HCT116 (cell line): ENCODE measurements around the gene NHERF2. TPM values are rescaled to one million over a fixed set of nuclear protein-coding genes. Genes with fewer than 3 reads are reported as not detected.

ENCODE experiments used
- ATAC-seq: fragments of 200-7000 bp; cut with Tn5 transposase; 2 replicates; pipeline ENCODE4 v1.9.1; 2020; ENCODE audit warnings: mild to moderate bottlenecking, moderate library complexity
- BruUV-seq: library from RNA; stranded (reverse); fragments of 400-500 nt; replicated peaks from 2 replicates; lab custom pipeline; 2021; lab: Mats Ljungman, UMichigan
- CTCF ChIA-PET: fragments of 300-600 bp; sonication (Branson Sonifier 250); formaldehyde crosslinking; loops from one replicate; lab custom pipeline; 2021; ENCODE audit warnings: antibody characterized with exemption; lab: Charles Lee
- POLR2A ChIA-PET: fragments of 300-600, 350-600 bp; sonication (Branson Sonifier 250); formaldehyde crosslinking; loops from one replicate; lab custom pipeline; 2021; ENCODE audit warnings: antibody characterized with exemption; lab: Charles Lee
- RAD21 ChIA-PET, 2 experiments: fragments of 300-600 bp; sonication (Branson Sonifier 250); formaldehyde crosslinking; loops; one replicate each; lab custom pipeline; 2023; ENCODE audit warnings: low total read pairs in 2 of 2; ENCODE audit not compliant: uncharacterized antibody in 2 of 2, unreplicated experiment in 2 of 2, low non-redundant PET in 1 of 2; lab: Charles Lee
- DNase-seq: peaks from one replicate; pipeline ENCODE4 v3.0.0-alpha.2; 2010; ENCODE audit warnings: low read depth, low spot score
- H2AFZ ChIP-seq: fragments of 200-600 bp; shearing (Covaris generic), sonication (generic); 2 replicates; pipeline ENCODE4 v1.6.1; 2017; ENCODE audit warnings: low read depth, mixed run types, mixed read lengths, antibody characterized with exemption, low read length; ENCODE audit not compliant: poor library complexity, severe bottlenecking
- H3K27ac ChIP-seq: 2 replicates; pipeline ENCODE4 v1.5.1; 2012; ENCODE audit warnings: low read depth, low read length
- H3K27me3 ChIP-seq: fragments of 200-600 bp; sonication (generic); 2 replicates; pipeline ENCODE4 v1.6.1; 2016; ENCODE audit warnings: mixed run types, low read length, mixed read lengths; ENCODE audit not compliant: insufficient read depth
- H3K36me3 ChIP-seq, 2 experiments: fragments of 200-500 bp in 1 of 2; fragments of 200-600 bp in 1 of 2; sonication (Bioruptor generic) in 1 of 2; sonication (generic) in 1 of 2; 2 replicates each; pipeline versions ENCODE4 v1.5.1 to v1.6.1; 2014 to 2016; ENCODE audit warnings: low read length in 2 of 2, inconsistent platforms in 1 of 2, mixed read lengths in 1 of 2, mixed run types in 1 of 2; ENCODE audit not compliant: insufficient read depth in 2 of 2, control insufficient read depth in 1 of 2
- H3K4me1 ChIP-seq, 2 experiments: fragments of 200-600 bp in 1 of 2; sonication (generic) in 1 of 2; 2 replicates each; pipeline versions ENCODE4 v1.5.1 to v1.6.1; 2012 to 2017; ENCODE audit warnings: low read length in 2 of 2, inconsistent platforms in 1 of 2, mild to moderate bottlenecking in 1 of 2, mixed read lengths in 1 of 2, mixed run types in 1 of 2, moderate library complexity in 1 of 2; ENCODE audit not compliant: insufficient read depth in 2 of 2, control insufficient read depth in 1 of 2
- H3K4me2 ChIP-seq: fragments of 200-600 bp; sonication (generic); 2 replicates; pipeline ENCODE4 v1.6.1; 2017; ENCODE audit warnings: mixed run types, low read length, mixed read lengths
- H3K4me3 ChIP-seq, 2 experiments: fragments of 200-600 bp in 1 of 2; sonication (generic) in 1 of 2; replicated peaks in 1 of 2; 2 replicates each; pipeline ENCODE4 v1.5.1; 2011 to 2016; ENCODE audit warnings: low read length in 2 of 2, control low read depth in 1 of 2, low read depth in 1 of 2, mild to moderate bottlenecking in 1 of 2, mixed read lengths in 1 of 2, mixed run types in 1 of 2
- H3K79me2 ChIP-seq: fragments of 200-600 bp; sonication (generic); 2 replicates; pipeline ENCODE4 v1.6.1; 2017; ENCODE audit warnings: mild to moderate bottlenecking, mixed run types, low read length, moderate library complexity, mixed read lengths; ENCODE audit not compliant: insufficient read depth
- H3K9ac ChIP-seq: fragments of 200-600 bp; sonication (generic); 2 replicates; pipeline ENCODE4 v1.6.1; 2016; ENCODE audit warnings: low read length, mixed read lengths
- H3K9me2 ChIP-seq: fragments of 200-600 bp; sonication (generic), shearing (Covaris generic); 2 replicates; pipeline ENCODE4 v1.6.1; 2017; ENCODE audit warnings: mixed run types, mild to moderate bottlenecking, moderate library complexity; ENCODE audit not compliant: insufficient read depth
- H3K9me3 ChIP-seq, 2 experiments: fragments of 200-500 bp in 1 of 2; fragments of 200-600 bp in 1 of 2; sonication (Bioruptor generic) in 1 of 2; sonication (generic) in 1 of 2; 2 replicates each; pipeline ENCODE4 v1.6.1; 2014 to 2017; ENCODE audit warnings: low read length in 2 of 2, mixed read lengths in 2 of 2, inconsistent platforms in 1 of 2, low read depth in 1 of 2, mild to moderate bottlenecking in 1 of 2, mixed run types in 1 of 2, moderate library complexity in 1 of 2; ENCODE audit not compliant: control insufficient read depth in 1 of 2, insufficient read depth in 1 of 2
- H4K20me1 ChIP-seq: fragments of 200-600 bp; sonication (generic), shearing (Covaris generic); 2 replicates; pipeline ENCODE4 v1.6.1; 2017; ENCODE audit warnings: mixed run types, mild to moderate bottlenecking, moderate library complexity; ENCODE audit not compliant: insufficient read depth
- CBX3 ChIP-seq: IDR thresholded peaks from 2 replicates; pipeline ENCODE4 v1.6.1; 2012; ENCODE audit warnings: low read depth
- CEBPB ChIP-seq: IDR thresholded peaks from 2 replicates; pipeline ENCODE4 v1.6.1; 2012; ENCODE audit warnings: low read depth
- ELF1 ChIP-seq: IDR thresholded peaks from 2 replicates; pipeline ENCODE4 v1.6.1; 2012; ENCODE audit warnings: low read depth, borderline replicate concordance
- EZH2phosphoT487 ChIP-seq: fragments of 200-600 bp; IDR thresholded peaks from 2 replicates; pipeline ENCODE4 v1.6.1; 2018; ENCODE audit warnings: antibody characterized with exemption, borderline replicate concordance
- JUND ChIP-seq: IDR thresholded peaks from 2 replicates; pipeline ENCODE4 v1.6.1; 2012
- POLR2AphosphoS5 ChIP-seq: IDR thresholded peaks from 2 replicates; pipeline ENCODE4 v1.6.1; 2011; ENCODE audit warnings: mild to moderate bottlenecking, low read depth, low read length, moderate library complexity
- RAD21 ChIP-seq: IDR thresholded peaks from 2 replicates; pipeline ENCODE4 v1.6.1; 2012; ENCODE audit warnings: low read depth, mild to moderate bottlenecking
- SP1 ChIP-seq: IDR thresholded peaks from 2 replicates; pipeline ENCODE4 v1.6.1; 2012; ENCODE audit warnings: low read depth
- SRF ChIP-seq: IDR thresholded peaks from 2 replicates; pipeline ENCODE4 v1.6.1; 2012; ENCODE audit warnings: low read depth
- ZFX ChIP-seq: fragments of 450-650 bp; IDR thresholded peaks from 2 replicates; pipeline ENCODE4 v1.6.1; 2017
- ZNF274 ChIP-seq: fragments of 200-500 bp; sonication (Bioruptor generic); IDR thresholded peaks from 2 replicates; pipeline ENCODE4 v1.6.1; 2014; ENCODE audit warnings: mild to moderate bottlenecking, low read depth, low read length, inconsistent platforms
- intact Hi-C: fragments of 100-400 bp; cut with micrococcal nuclease; formaldehyde crosslinking; loops from 2 replicates; pipeline ENCODE4 v1.10.0; 2022
- total RNA-seq: library from RNA; stranded (reverse); gene quantifications from one replicate; pipeline ENCODE4 v1.2.1, GENCODE V29; 2021; ENCODE audit not compliant: unreplicated experiment
- TF ChIP-seq, protein P1 (sequence below): IDR thresholded peaks from 2 replicates; pipeline ENCODE4 v1.6.1; 2012
- TF ChIP-seq, protein P2 (sequence below): IDR thresholded peaks from 2 replicates; pipeline ENCODE4 v1.6.1; 2012
- TF ChIP-seq, protein P3 (sequence below): IDR thresholded peaks from 2 replicates; pipeline ENCODE4 v1.6.1; 2011; ENCODE audit warnings: mild to moderate bottlenecking, low read length, moderate library complexity; ENCODE audit not compliant: insufficient replicate concordance; ENCODE audit errors: extremely low read depth

NHERF2 gene
- total RNA-seq, 1 experiment from 2014 or later = 58.4 TPM

DNA sequence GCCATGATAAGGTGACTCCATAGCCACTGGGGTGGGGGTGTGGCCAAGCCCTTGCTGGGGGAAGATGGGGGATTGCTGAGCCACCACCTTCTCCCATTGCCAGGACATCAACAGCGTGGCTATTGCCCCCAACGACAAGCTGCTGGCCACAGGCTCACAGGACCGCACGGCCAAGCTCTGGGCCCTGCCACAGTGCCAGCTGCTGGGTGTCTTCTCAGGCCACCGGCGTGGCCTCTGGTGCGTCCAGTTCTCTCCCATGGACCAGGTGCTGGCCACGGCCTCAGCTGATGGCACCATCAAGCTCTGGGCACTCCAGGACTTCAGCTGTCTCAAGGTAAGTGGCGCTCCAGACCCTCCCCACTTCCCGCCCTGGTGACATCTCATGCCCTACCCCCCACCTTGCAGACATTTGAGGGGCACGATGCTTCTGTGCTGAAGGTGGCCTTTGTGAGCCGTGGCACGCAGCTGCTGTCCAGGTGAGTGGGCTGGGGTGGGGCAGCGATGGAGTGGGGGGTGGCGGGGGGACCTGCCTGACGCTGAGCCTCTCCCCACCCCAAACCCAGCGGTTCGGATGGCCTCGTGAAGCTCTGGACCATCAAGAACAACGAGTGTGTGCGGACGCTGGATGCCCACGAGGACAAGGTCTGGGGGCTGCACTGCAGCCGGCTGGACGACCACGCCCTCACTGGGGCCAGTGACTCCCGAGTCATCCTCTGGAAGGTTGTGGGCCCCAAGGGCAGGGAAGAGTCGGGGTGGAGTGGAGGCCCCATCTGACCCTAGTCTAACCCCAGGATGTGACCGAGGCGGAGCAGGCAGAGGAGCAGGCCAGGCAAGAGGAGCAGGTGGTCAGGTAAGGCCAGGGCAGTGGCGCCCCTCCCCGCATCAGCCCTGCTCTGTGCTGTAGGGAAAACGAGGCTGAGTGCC, 49.5 kb upstream of the NHERF2 start:
- peaks cover 37 to 59% of the 10 kb centered on the region in 2 experiments for H3K4me1 ChIP-seq
- H3K36me3 ChIP-seq = peaks cover 0 to 41% of the 10 kb centered on the region in 2 experiments; a peak in 2 of 4 replicates
- no peaks in the 10 kb centered on the region for H3K9me3 ChIP-seq
- no peaks in the 10 kb centered on the region for H4K20me1 ChIP-seq
- POLR2A ChIA-PET = interaction anchor here (3.3 to 12.5 kb wide), 2 partner anchors 11 to 17 kb away, joined by 14 to 104 read pairs; partner anchors contain the start of genes NDUFB10, RNF151 and RPS2
- H3K4me3 ChIP-seq = no peak overlapping the region
- intact Hi-C loops = no loop called here
- no peak for DNase-seq
- peak; percentile 29; the same call in 1 of the 2 replicates for TF ChIP-seq POLR2AphosphoS5
- TF ChIP-seq, protein P1, sequence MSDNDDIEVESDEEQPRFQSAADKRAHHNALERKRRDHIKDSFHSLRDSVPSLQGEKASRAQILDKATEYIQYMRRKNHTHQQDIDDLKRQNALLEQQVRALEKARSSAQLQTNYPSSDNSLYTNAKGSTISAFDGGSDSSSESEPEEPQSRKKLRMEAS = no peak
- TF ChIP-seq SRF = no peak
- TF ChIP-seq ELF1 = no peak
- no peak for TF ChIP-seq SP1
- RAD21 ChIA-PET = interaction anchor here in 1 of 2 experiments (0.6 kb wide), 1 partner anchor 13 kb away, joined by 6 read pairs; the partner anchor contains the start of gene RPS2
- BruUV-seq = no TSS peak
- H3K27ac ChIP-seq = peak overlapping the region; percentile 88; the same call in 1 of the 2 replicates
- no peak overlapping the region for H3K4me2 ChIP-seq
- no peaks in the 10 kb centered on the region for H3K9me2 ChIP-seq
- no peak for ATAC-seq
- CTCF ChIA-PET = interaction anchor here (1.4 kb wide), 1 partner anchor 27 kb away, joined by 5 read pairs; no protein-coding TSS in a partner anchor
- peaks cover 28% of the 10 kb centered on the region for H3K79me2 ChIP-seq
- H3K9ac ChIP-seq = no peak overlapping the region
- no peak overlapping the region for H2AFZ ChIP-seq
- no peaks in the 10 kb centered on the region for H3K27me3 ChIP-seq

DNA sequence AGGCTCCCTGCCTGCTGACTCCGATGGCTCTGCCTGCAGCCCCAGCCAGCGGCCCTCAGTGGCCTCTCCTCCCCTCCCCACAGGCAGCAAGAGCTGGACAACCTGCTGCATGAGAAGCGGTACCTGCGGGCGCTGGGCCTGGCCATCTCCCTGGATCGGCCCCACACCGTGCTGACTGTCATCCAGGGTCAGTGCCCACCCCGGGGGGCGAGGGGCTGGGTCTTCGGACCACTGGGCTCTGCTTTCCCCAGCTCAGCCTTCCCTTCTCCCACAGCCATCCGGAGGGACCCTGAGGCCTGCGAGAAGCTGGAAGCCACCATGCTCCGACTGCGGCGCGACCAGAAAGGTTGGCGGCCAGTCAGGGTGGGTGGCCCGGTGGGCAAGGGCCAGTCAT, 48.8 kb upstream of the NHERF2 start:
- Histone ChIP-seq H3K27me3 (no peaks in the 10 kb centered on the region), H3K4me1 (peaks cover 42 to 64% of the 10 kb centered on the region in 2 experiments), H3K9me2 (no peaks in the 10 kb centered on the region), H4K20me1 (no peaks in the 10 kb centered on the region), H3K79me2 (peaks cover 22% of the 10 kb centered on the region), H3K4me2 (peak overlapping the region; percentile 97), H3K9ac (peak overlapping the region; percentile 84), H3K9me3 (no peaks in the 10 kb centered on the region), H3K4me3 (no peak overlapping the region), H2AFZ (no peak overlapping the region), H3K36me3 (peaks cover 0 to 41% of the 10 kb centered on the region in 2 experiments; a peak in 2 of 4 replicates), H3K27ac (peak overlapping the region; percentile 88; the same call in 1 of the 2 replicates)
- ChIA-PET CTCF (interaction anchor here (1.4 kb wide), 1 partner anchor 26 kb away, joined by 5 read pairs; no protein-coding TSS in a partner anchor), RAD21 (interaction anchor here in 1 of 2 experiments (0.6 kb wide), 1 partner anchor 13 kb away, joined by 6 read pairs; the partner anchor contains the start of gene RPS2), POLR2A (interaction anchor here (3.3 to 12.5 kb wide), 2 partner anchors 12 to 17 kb away, joined by 14 to 104 read pairs; partner anchors contain the start of genes NDUFB10, RNF151 and RPS2)
- no peak for ATAC-seq
- no peak for DNase-seq
- TF ChIP-seq CBX3 (no peak), POLR2AphosphoS5 (no peak), ZNF274 (no peak), ZFX (no peak), RAD21 (no peak), EZH2phosphoT487 (no peak), JUND (no peak), CEBPB (no peak), SRF (no peak)
- TF ChIP-seq, protein P2, sequence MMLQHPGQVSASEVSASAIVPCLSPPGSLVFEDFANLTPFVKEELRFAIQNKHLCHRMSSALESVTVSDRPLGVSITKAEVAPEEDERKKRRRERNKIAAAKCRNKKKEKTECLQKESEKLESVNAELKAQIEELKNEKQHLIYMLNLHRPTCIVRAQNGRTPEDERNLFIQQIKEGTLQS = no peak
- TF ChIP-seq, protein P3, sequence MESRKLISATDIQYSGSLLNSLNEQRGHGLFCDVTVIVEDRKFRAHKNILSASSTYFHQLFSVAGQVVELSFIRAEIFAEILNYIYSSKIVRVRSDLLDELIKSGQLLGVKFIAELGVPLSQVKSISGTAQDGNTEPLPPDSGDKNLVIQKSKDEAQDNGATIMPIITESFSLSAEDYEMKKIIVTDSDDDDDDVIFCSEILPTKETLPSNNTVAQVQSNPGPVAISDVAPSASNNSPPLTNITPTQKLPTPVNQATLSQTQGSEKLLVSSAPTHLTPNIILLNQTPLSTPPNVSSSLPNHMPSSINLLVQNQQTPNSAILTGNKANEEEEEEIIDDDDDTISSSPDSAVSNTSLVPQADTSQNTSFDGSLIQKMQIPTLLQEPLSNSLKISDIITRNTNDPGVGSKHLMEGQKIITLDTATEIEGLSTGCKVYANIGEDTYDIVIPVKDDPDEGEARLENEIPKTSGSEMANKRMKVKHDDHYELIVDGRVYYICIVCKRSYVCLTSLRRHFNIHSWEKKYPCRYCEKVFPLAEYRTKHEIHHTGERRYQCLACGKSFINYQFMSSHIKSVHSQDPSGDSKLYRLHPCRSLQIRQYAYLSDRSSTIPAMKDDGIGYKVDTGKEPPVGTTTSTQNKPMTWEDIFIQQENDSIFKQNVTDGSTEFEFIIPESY = no peak
- intact Hi-C loops = no loop called here
- no TSS peak for BruUV-seq
